GM18517 (cell line): ENCODE results near the gene FAT1.

Experiments used
- ATAC-seq: cut with Tn5 transposase; IDR thresholded peaks from one replicate; pipeline ENCODE4 v1.9.1; 2021; ENCODE audit warnings: mild to moderate bottlenecking, moderate library complexity; ENCODE audit not compliant: unreplicated experiment

The FAT1 gene

DNA sequence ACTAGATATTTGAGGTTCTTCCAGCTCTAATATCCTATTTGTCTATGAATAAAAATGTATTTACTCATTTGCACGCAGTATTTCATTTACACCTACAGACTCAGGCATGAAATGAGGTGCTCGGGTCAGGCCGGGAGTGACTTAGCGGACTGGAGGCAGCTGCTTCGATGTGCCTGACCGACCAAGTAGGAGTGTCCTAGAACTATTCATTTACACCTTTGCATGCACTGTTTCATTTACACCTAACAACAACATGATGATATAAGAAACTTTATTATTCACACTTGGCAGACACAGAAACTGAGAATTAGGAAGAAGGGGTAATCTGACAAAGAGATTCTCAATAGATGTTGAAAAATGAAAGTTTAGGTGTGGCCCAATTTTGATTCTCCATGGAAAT, 28.7 kb upstream of the FAT1 start:
- ATAC-seq = no peak

- no peak for ATAC-seq
These were observed 26.1 kb upstream of the FAT1 start for GRCh38 chr4:186749611-186750281.

DNA sequence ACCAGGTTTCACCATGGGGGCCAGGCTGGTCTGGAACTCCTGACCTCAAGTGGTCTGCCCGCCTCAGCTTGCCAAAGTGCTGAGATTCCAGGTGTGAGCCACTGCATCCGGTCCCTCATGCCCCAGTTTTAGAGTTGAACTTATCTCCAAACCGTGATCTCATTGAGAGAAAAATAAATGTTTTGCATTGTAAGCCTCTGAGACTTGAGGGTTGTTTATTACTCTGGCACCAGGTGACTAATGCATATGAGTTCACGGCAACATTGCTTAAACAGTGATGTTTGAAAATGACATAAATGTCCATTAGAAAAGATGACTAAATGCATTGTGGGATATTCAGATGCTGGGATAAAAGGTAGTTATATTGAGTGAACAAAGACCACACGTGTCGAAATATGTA, 22.9 kb upstream of the FAT1 start:
- no peak for ATAC-seq

- no peak for ATAC-seq
These were observed 19.6 kb upstream of the FAT1 start for GRCh38 chr4:186743261-186743660.

- ATAC-seq = no peak
These were observed 17.2 kb upstream of the FAT1 start for GRCh38 chr4:186740822-186741221.

- ATAC-seq = no peak
These were observed 16.3 kb upstream of the FAT1 start for GRCh38 chr4:186739802-186740434.

DNA sequence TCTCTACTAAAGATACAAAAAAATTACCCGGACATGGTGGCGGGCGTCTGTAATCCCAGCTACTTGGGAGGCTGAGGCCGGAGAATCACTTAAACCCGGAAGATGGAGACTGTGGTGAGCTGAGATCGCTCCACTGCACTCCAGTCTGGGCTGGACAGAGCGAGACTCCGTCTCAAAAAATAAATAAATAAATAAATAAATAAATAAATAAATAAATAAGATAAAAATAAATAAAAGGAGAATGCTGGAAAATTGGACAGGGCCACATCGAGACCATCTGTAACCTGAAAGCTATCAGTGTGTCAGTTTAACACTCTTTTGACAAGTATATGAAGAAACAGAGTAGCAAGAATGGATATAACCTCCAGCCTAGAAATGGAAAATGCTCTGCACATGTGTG, 15.7 kb upstream of the FAT1 start:
- no peak for ATAC-seq

GRCh38 chr4:186738421-186738820, 14.8 kb upstream of the FAT1 start:
- no peak for ATAC-seq

GRCh38 chr4:186737427-186737826, 13.8 kb upstream of the FAT1 start:
- no peak for ATAC-seq

DNA sequence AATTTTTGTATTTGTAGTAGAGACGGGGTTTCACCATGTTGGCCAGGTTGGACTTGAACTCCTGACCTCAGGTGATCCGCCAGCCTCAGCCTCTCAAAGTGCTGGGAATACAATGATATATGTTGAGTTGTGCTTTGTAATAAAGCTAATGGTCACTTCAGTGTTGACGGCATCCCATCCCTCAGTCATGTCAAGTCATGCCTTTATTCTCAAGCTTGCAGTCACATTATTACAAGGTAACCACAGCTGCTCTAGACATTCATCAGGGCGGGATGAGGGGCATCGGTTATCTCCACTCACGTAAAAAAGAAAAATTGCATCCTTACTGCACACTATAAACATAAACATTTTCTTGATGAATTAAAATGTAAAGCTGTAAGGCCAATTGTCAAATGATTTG, 12.8 kb upstream of the FAT1 start:
- no peak for ATAC-seq

DNA sequence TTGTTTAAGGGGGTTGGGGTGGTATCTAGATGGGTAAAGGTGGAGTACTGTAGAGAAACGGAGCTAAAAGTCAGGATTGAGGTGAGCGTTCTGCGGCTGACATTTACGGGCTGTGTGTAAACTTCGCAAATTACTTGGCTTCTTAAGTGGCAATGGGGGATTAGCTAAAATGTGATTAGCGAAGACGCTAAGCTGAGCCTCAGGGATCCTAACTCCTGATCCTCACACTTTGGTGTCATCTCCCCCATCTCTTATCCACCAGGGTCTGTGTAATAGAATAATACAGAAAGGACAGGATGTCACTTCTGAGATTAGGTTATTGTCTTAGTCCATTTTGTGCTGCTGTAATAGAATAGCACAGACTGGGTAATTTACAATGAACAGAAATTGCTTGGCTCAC, 10.6 kb upstream of the FAT1 start:
- no peak for ATAC-seq

DNA sequence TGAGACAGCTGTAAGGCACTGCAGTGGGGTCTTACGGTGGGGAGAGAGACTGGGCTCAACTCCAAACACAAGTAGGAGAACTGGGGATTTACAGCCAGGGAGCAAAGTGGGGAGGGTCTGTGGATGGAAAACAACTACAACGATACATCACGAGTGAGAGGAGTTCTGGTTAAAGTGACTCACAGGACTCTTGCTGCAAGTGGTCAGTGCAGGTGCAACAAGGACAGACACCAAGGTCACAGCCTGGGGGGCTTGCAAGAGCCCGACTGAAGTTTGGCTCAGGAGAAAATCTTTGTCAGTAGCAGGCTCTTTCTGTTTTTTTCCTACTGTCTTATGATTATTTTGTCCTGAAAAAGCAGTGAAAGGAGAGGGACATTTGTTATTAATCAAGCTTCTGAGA, 10.1 kb upstream of the FAT1 start:
- no peak for ATAC-seq

GRCh38 chr4:186730621-186731020, 7.0 kb upstream of the FAT1 start:
- no peak for ATAC-seq

DNA sequence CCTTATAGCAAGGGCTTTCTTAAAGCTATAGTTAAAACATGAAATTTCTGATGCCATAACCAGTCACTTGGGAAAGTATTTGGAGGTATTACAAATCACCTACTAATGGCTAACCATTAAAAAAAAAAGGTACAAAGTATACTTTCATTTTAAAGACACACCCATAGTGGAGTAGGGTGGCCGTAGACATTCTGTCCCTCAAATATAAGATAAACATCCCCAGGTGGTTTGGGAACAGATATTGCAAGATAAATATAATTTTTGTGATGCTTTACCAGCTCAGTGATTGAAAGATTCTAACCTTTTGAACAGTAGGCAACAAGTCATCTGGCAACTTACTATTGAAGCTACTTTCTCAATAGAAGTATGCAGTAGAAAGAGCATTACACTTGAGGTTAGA, 6.2 kb upstream of the FAT1 start:
- ATAC-seq = no peak

GRCh38 chr4:186728631-186729271, 5.1 kb upstream of the FAT1 start:
- ATAC-seq = no peak

DNA sequence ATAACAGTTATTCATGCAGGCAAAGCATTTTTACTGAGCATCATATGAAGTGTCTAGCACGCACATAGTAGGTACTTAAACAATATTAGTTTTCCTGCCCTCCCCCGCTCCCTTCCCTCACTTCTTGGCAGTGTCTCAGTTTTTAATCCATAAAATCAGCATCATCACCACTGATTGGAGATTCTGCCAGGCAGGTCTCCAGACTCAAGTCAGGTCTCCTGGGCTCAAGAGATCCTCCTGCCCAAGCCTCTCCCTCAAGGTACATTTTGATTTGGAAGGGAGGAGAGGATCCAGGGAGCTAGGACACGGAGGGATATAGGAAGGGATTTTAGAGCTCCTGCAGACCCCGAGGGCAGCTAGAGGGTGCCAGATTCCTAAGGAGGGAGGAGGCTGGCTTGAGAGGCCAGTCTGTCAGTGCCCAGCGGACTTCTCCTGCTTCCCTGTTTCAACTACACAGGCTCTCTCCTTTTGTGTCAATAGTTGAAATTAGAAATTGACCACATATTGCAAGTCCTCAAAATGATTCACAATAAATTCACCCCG, 4.4 kb upstream of the FAT1 start:
- no peak for ATAC-seq

DNA sequence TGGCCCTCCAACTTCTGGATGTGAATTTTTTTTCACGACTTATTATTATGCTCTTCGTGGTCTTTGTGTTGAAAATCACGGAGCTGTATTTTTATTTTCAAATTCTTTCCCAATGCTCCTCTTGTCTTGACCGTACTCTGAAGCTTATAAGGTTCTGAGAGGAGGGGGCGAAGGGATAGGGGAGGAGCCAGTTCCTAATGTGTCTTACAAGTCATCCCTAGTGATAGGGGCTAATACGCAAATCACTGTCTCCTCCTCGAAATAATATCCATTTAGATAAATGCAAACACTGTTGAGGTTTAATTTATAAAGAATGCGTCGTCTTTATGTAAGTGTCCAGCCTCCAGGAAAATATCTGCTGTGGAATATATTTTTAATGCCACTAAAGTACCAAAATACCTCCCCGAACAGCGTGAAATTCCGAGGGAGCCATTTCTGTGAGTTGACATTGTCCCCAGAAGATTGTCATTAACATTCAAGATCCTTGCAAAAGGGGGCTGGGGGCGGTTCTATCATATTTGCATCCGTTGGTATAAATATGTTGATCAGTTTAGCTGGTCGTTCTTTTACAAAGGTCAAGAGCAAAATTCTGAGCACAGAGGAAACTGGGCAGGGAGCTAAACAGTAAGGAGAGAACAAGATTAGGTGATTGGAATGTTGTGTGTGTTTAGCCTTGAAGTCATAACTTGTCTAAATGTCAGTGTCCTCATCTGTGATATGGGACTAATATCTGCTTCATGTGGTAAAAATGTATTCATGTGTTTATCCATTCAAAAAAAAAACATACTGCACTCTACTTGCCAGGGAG, 3.7 kb upstream of the FAT1 start:
- no peak for ATAC-seq

DNA sequence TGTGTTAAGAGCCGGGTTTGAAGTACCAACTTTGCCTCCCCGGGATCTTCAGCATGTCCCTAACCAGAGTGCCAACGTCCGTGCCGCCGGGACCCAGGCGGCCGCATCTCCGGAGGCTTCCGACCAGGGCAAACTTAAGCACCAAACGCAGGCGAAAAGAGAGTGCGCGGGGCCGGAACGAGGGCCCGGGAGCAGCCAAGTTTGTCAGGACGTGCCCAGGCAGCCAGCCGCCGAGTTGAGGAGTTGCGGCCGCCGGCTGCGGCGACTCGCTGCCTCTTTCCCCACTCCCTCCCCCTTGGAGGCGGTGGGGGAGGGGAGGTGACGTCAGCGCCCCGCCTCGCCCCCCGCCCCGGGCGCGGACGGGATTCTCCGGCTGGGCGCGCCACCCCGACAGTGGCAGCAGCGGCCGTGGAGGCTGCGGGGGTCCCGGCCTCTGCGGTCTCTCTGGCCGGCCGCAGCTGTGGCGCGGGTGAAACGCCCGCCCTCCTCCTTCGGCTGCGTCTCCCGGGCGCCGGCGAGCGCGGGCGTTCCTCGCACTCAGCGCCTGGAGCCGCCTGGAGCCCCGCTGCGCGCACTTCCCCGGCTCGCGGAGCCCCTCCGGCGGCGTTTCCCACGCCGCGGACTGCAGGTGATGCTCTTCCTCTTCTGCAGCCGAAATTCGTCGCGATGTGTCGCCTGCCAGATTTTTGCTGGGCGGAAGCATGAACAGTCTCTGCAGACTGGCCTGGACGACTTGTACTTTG, 2.9 kb upstream of the FAT1 start:
- ATAC-seq = no peak

DNA sequence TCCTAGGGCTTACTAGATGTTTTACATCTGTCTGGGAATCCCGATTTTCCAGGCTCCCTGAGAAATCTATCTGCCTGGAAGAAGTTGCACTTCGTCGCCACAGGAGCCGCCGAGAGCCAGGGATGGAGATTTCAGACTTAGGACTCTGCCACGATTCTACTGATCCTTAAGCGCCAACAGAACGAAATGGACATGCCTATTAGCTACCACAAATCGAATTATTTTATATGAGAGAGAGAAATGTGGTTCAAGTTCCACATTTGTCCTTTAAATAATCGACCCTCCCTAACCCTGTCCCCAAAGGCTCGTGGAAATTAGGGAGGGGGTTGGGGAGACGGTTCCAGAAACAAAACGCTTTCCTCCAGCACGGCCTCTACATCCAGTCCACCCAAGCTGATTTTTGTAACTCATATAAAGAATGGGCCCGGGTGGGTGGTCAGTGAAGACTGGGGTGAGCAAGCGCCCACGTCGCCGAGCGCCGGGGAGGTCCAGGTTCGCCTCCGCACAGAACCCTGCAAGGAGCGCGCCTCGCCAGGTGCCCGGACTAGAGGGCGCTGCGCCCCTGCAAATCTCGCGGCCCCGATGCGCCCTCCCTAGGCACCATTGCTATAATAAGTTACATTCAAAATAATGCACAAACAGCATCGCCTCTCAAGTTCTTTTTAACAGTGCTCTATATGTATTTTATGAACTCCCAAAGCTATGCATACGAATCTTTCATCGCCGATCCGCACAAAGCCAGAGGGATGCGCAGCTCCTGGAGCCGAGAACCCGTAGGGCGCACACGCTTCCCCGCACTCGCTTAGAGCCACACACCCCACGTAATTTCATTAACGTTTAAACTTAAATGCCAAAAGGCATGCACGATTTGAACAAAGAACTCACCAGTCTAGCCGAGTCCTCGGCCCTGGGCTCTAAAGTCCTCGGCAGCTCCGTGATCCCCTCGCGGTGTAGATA, 2.1 kb upstream of the FAT1 start:
- no peak for ATAC-seq
